KOPT-K1 (cell line): Measurements from ENCODE around the gene HTRA1.

Source experiments
- H3K27ac ChIP-seq: fragments of 200-600 bp; sonication (generic); 2 replicates; pipeline ENCODE4 v1.5.1; 2016; ENCODE audit warnings: antibody characterized with exemption, mild to moderate bottlenecking, low read depth, low read length; ENCODE audit not compliant: poor library complexity, severe bottlenecking
- H3K36me3 ChIP-seq: fragments of 200-600 bp; sonication (generic); 2 replicates; pipeline ENCODE4 v1.5.1; 2017; ENCODE audit warnings: antibody characterized with exemption, mild to moderate bottlenecking, low read length, moderate library complexity; ENCODE audit not compliant: insufficient read depth
- H3K9me3 ChIP-seq: fragments of 200-600 bp; sonication (generic); 2 replicates; pipeline ENCODE4 v1.5.1; 2017; ENCODE audit warnings: antibody characterized with exemption, low read length, mild to moderate bottlenecking; ENCODE audit not compliant: insufficient read depth, poor library complexity, severe bottlenecking

Gene HTRA1

GRCh38 chr10:122505011-122505410 is 43.7 kb downstream of the HTRA1 start:
- H3K27ac ChIP-seq: no peak overlapping the region
- no peaks in the 10 kb centered on the region for H3K36me3 ChIP-seq
- H3K9me3 ChIP-seq: no peaks in the 10 kb centered on the region

DNA sequence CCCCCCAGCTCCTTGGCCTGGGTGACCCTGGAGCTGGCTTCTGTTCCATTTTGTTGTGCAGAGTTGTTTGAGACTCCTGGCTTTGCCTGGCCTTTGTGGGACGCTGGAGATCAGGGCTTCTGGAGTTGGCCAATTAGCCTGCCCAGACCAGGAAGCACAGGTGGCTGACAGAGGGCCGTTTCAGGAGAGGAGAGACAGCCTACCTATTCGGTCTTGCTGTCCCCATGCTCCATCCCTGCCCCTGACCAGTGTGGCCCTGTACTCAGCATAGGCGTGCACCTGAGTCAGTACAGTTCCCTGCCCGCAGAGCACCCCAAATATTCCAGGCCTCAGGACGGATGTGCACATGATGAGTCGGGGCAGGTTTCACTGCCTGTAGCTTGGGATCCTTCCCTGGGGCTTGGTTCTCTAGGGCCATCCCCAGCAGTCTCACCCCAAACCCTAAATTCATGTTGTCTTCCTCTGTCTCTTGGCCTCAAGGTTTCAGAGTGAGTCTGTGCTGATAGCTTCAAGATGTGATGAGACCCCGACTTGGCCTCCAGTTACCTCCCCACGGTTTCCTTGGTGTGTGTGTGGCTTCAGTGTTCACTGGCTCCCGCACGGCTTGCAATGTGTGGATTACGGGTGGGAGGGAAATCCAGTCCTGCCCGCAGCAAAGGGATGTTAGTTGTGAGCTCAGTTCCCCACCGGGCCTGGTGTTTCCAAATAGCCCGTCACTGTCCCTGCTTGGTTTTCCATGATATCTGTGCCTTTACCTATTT is 44.7 kb downstream of the HTRA1 start:
- Histone ChIP-seq H3K27ac (no peak overlapping the region), H3K36me3 (no peaks in the 10 kb centered on the region), H3K9me3 (no peaks in the 10 kb centered on the region)

GRCh38 chr10:122507616-122508015 is 46.3 kb downstream of the HTRA1 start:
- no peaks in the 10 kb centered on the region for H3K9me3 ChIP-seq
- H3K27ac ChIP-seq: no peak overlapping the region
- no peaks in the 10 kb centered on the region for H3K36me3 ChIP-seq

- Histone ChIP-seq H3K27ac (no peak overlapping the region), H3K36me3 (no peaks in the 10 kb centered on the region), H3K9me3 (no peaks in the 10 kb centered on the region)
Observed at GRCh38 chr10:122508021-122508420, 46.7 kb downstream of the HTRA1 start.

- H3K9me3 ChIP-seq: no peaks in the 10 kb centered on the region
- no peaks in the 10 kb centered on the region for H3K36me3 ChIP-seq
- H3K27ac ChIP-seq: no peak overlapping the region
Observed at GRCh38 chr10:122509323-122509722, 48.0 kb downstream of the HTRA1 start.

DNA sequence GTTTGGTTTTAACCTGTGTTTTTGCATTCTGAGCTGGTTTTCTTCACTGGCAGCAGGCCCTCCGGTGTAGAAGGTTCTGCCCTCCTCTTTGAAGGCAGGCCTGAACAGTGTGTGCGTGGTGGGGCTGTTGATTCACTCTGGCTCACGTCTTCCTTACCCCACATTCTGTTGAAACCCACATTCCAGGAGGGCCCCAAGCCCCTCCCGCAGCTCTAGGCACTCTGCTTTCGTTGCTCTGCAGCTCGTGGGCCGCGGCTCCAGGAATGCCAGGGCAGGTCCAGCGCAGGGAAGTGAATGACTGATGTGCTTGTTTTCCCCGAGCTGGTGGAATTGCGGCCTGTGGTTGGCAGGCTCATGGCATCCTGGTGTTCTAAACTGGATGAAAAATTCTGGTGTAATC is 49.0 kb downstream of the HTRA1 start:
- Histone ChIP-seq H3K9me3 (no peaks in the 10 kb centered on the region), H3K36me3 (no peaks in the 10 kb centered on the region), H3K27ac (no peak overlapping the region)

- Histone ChIP-seq H3K36me3 (no peaks in the 10 kb centered on the region), H3K27ac (no peak overlapping the region), H3K9me3 (no peaks in the 10 kb centered on the region)
Observed at GRCh38 chr10:122510736-122511135, 49.4 kb downstream of the HTRA1 start.

- H3K27ac ChIP-seq: no peak overlapping the region
- no peaks in the 10 kb centered on the region for H3K36me3 ChIP-seq
- H3K9me3 ChIP-seq: no peaks in the 10 kb centered on the region
Observed at GRCh38 chr10:122513053-122513452, 51.7 kb downstream of the HTRA1 start.

GRCh38 chr10:122514045-122514840 is 52.9 kb downstream of the HTRA1 start:
- no peaks in the 10 kb centered on the region for H3K9me3 ChIP-seq
- H3K36me3 ChIP-seq: no peaks in the 10 kb centered on the region
- no peak overlapping the region for H3K27ac ChIP-seq

DNA sequence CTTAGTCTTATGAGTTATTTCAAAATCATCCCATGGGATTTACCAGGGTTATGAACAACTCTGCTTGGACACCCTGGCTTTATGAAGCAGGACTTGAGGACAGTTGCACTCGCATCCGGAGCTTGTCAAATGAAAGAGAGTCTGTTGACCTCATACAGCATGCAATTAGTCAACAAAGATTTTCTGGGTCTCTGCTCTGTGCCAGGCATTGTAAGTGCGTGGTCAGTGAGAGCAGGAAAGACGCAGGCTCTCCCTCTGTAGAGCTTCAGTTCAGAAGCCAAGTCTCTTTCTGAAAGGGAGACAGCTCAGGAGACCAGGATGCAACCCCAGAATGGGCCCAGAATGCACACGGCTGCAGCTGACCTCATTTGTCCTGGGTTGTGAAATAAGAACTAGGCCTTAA is 53.7 kb downstream of the HTRA1 start:
- no peak overlapping the region for H3K27ac ChIP-seq

GRCh38 chr10:122515588-122516231 is 54.4 kb downstream of the HTRA1 start:
- Histone ChIP-seq H3K36me3 (no peaks in the 10 kb centered on the region), H3K9me3 (no peaks in the 10 kb centered on the region), H3K27ac (no peak overlapping the region)

More for the DNA sequence above, 53.7 kb downstream of the HTRA1 start:
- no peaks in the 10 kb centered on the region for H3K9me3 ChIP-seq
- no peaks in the 10 kb centered on the region for H3K36me3 ChIP-seq

DNA sequence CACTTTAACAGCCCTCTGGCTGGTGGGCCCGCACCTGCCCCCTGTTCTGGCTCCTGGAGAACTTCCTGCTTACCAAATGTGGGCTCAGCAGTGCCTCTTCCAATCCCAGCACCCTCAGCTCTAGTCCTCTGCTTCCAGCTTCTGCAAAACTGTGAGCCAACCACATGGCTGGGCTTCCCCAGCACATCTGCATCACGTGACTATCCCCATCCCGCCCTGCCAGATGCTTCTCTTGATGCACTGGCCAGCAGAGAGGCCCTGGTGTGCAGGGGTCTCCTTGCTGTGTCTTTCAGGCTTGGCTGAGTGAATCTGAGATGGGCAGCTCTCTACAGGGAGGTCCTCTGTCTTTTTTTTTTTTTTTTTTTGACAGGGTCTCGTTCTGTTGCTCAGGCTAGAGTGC is 55.4 kb downstream of the HTRA1 start:
- Histone ChIP-seq H3K36me3 (no peaks in the 10 kb centered on the region), H3K9me3 (no peaks in the 10 kb centered on the region), H3K27ac (no peak overlapping the region)

DNA sequence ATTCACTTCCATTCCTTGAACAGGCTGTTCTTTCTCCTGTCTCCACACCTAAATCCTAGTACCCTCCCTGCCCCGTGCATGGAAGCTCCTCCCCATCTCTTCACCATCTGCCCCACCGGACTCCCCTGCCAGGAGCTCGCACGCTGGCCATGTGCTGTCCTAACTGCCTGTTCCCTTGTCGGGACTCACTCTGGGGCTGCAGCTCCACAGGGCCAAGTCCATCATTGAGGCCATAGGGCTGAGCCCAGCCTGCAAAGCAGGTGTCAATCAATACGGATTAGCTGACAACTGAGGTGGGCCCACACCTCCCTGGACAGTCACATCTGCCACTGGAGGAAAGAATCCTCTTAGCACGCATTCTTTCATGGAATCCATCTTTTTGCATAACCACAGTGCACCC is 57.8 kb downstream of the HTRA1 start:
- no peak overlapping the region for H3K27ac ChIP-seq
- H3K9me3 ChIP-seq: peaks cover 5% of the 10 kb centered on the region
- no peaks in the 10 kb centered on the region for H3K36me3 ChIP-seq

DNA sequence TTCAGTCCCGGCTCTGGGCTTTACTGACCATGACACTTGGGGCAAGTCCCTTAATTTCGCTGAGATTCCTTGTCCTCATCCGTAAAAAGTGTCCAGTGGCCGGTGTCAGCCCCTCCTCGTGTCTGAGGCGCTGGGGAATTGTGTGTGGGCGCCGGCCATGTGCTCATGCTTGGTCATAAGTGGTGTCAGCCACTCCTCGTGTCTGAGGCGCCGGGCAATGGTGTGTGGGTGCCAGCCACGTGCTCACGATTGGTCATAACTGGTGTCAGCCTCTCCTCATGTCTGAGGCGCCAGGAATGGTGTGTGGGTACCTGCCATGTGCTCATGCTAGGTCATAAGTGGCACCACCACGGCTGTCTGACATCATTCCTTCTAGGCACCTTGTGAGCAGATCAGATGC is 58.5 kb downstream of the HTRA1 start:
- no peaks in the 10 kb centered on the region for H3K36me3 ChIP-seq
- no peak overlapping the region for H3K27ac ChIP-seq
- peaks cover 5% of the 10 kb centered on the region for H3K9me3 ChIP-seq

DNA sequence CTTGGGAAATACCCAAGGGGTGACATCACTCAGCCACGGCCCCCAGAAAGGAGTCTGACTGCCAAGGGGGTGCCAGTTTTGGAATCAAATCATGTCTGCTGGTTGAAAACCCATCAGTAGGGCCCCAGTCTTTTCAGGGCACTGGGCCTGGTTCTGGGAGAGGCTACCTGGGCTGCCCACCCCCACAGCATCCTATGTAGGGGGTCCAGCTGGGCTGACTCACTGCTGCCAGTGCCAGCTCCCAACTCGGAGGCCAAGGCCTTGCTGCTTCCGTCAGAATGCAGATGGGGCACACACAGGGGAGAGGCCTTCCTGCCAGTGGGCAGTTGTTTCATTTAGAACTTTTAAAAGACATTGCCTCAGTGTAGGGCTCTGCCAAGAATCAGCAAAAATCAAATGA is 59.7 kb downstream of the HTRA1 start:
- Histone ChIP-seq H3K9me3 (peaks cover 5% of the 10 kb centered on the region), H3K36me3 (no peaks in the 10 kb centered on the region), H3K27ac (no peak overlapping the region)
